ENCODE measurements around the gene OLFM2.

DNA sequence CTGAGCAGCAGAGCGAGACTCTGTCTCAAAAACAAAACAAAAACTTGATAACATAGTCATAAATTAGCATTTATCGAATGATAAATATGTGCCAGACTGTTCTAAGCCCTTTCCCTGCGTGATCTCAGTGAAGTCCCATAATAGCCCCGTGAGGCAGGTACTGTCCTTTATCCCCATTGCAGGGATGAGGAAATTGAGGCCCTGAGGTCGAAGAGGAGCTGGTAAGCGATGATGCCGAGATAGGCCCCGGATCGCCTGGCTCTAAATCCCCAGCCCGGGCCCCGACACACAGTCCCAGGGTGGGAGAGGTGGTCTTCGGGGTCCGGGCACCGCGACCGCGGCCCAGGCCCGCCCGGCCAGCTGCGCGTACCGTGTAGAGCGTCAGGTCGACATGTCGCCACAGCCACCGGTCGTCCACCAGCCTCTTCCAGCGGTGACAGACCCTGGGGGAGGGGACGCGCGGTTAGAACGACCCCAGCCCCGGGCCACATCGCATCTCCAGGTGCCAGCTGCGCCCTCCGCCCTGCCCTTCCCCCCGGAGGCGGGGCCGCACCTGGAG is 118.1 kb downstream of the OLFM2 start:
- TF ChIP-seq POLR2A (IDR thresholded peaks at IDR 0.05), result no peak
- TF ChIP-seq, protein P1, sequence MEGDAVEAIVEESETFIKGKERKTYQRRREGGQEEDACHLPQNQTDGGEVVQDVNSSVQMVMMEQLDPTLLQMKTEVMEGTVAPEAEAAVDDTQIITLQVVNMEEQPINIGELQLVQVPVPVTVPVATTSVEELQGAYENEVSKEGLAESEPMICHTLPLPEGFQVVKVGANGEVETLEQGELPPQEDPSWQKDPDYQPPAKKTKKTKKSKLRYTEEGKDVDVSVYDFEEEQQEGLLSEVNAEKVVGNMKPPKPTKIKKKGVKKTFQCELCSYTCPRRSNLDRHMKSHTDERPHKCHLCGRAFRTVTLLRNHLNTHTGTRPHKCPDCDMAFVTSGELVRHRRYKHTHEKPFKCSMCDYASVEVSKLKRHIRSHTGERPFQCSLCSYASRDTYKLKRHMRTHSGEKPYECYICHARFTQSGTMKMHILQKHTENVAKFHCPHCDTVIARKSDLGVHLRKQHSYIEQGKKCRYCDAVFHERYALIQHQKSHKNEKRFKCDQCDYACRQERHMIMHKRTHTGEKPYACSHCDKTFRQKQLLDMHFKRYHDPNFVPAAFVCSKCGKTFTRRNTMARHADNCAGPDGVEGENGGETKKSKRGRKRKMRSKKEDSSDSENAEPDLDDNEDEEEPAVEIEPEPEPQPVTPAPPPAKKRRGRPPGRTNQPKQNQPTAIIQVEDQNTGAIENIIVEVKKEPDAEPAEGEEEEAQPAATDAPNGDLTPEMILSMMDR (IDR thresholded peaks at IDR 0.05 in 8 of 11, conservative IDR thresholded peaks at IDR 0.05 in 3 of 11), result no peak
- TF ChIP-seq POLR2AphosphoS5 (IDR thresholded peaks at IDR 0.05), result no peak

All from spleen (tissue), 7 donors.